GM23338 (cell line): ENCODE data around the gene CCNB2. TPM values are rescaled to one million over a fixed set of nuclear protein-coding genes. Genes with fewer than 3 reads are reported as not detected.
A peak's percentile ranks its signal among the peaks of the same experiment; 100 is the strongest.
"Not testable (repeated sequence)": the region's sequence is repeated elsewhere in the genome, so short reads cannot be mapped to it uniquely, and the experiment has no call there.

Experiments used
- ATAC-seq: fragments of 200-7000 bp; cut with Tn5 transposase; 3 replicates; pipeline ENCODE4 v1.9.1; 2020
- DNase-seq: peaks from one replicate; pipeline ENCODE4 v3.0.0-alpha.2; 2015; ENCODE audit warnings: low spot score
- H2AFZ ChIP-seq: fragments of 200-600 bp; sonication (generic); 2 replicates; pipeline ENCODE4 v1.8.0; 2016; ENCODE audit warnings: antibody characterized with exemption, mild to moderate bottlenecking, moderate library complexity
- H3F3A ChIP-seq: fragments of 200-600 bp; sonication (generic); replicated peaks from 2 replicates; pipeline ENCODE4 v1.8.0; 2017; ENCODE audit warnings: antibody characterized with exemption, mixed run types, low read depth
- H3K27ac ChIP-seq: fragments of 200-600 bp; sonication (generic); 2 replicates; pipeline ENCODE4 v1.6.1; 2016; ENCODE audit warnings: low read depth
- H3K27me3 ChIP-seq: fragments of 200-600 bp; sonication (generic); 2 replicates; pipeline ENCODE4 v1.8.0; 2016; ENCODE audit warnings: mild to moderate bottlenecking, mixed run types, moderate library complexity; ENCODE audit not compliant: insufficient read depth
- H3K36me3 ChIP-seq: fragments of 200-600 bp; sonication (generic); 2 replicates; pipeline ENCODE4 v1.8.0; 2016; ENCODE audit warnings: mild to moderate bottlenecking; ENCODE audit not compliant: insufficient read depth
- H3K4me1 ChIP-seq: fragments of 200-600 bp; sonication (generic); 2 replicates; pipeline ENCODE4 v1.8.0; 2016; ENCODE audit warnings: mild to moderate bottlenecking, moderate library complexity; ENCODE audit not compliant: insufficient read depth
- H3K4me2 ChIP-seq: fragments of 200-600 bp; sonication (generic); 2 replicates; pipeline ENCODE4 v1.7.1; 2017; ENCODE audit warnings: mixed run types
- H3K4me3 ChIP-seq: fragments of 200-600 bp; sonication (generic); 2 replicates; pipeline ENCODE4 v1.6.1; 2016; ENCODE audit warnings: mixed run types
- H3K79me2 ChIP-seq: fragments of 200-600 bp; sonication (generic); replicated peaks from 2 replicates; pipeline ENCODE4 v1.8.0; 2017; ENCODE audit warnings: mild to moderate bottlenecking; ENCODE audit not compliant: insufficient read depth
- H3K9me2 ChIP-seq: fragments of 200-600 bp; sonication (generic); 2 replicates; pipeline ENCODE4 v1.8.0; 2017; ENCODE audit not compliant: insufficient read depth
- H4K20me1 ChIP-seq: fragments of 200-600 bp; sonication (generic); replicated peaks from 2 replicates; pipeline ENCODE4 v1.8.0; 2017; ENCODE audit warnings: mild to moderate bottlenecking; ENCODE audit not compliant: insufficient read depth
- H3K27ac Mint-ChIP-seq: 2 replicates; pipeline ENCODE4 v1.8.0; 2020; ENCODE audit warnings: inconsistent platforms, mild to moderate bottlenecking, moderate library complexity, mixed read lengths
- H3K27me3 Mint-ChIP-seq: 3 replicates; pipeline ENCODE4 v1.8.0; 2022; ENCODE audit warnings: low read depth, mild to moderate bottlenecking, moderate library complexity, mixed read lengths, inconsistent platforms; ENCODE audit not compliant: insufficient read depth, poor library complexity
- H3K36me3 Mint-ChIP-seq: 3 replicates; pipeline ENCODE4 v1.8.0; 2021; ENCODE audit warnings: low read depth, mild to moderate bottlenecking, inconsistent platforms, moderate library complexity, mixed read lengths
- H3K4me1 Mint-ChIP-seq: 3 replicates; pipeline ENCODE4 v1.8.0; 2020; ENCODE audit warnings: mild to moderate bottlenecking, inconsistent platforms, mixed read lengths
- H3K4me3 Mint-ChIP-seq: 3 replicates; pipeline ENCODE4 v1.8.0; 2021; ENCODE audit warnings: moderate library complexity, mild to moderate bottlenecking, inconsistent platforms, mixed read lengths
- H3K9me3 Mint-ChIP-seq: 3 replicates; pipeline ENCODE4 v1.8.0; 2020; ENCODE audit warnings: moderate library complexity, mild to moderate bottlenecking, inconsistent platforms, mixed read lengths
- CREB1 ChIP-seq: fragments of 250-450 bp; sonication (Bioruptor Pico); IDR thresholded peaks from 2 replicates; pipeline ENCODE4 v1.5.0; 2020; ENCODE audit warnings: low read depth, mild to moderate bottlenecking, moderate library complexity
- EZH2 ChIP-seq: fragments of 200-600 bp; sonication (generic); IDR thresholded peaks from one replicate; pipeline ENCODE4 v1.8.0; 2017; ENCODE audit warnings: antibody characterized with exemption, mild to moderate bottlenecking, low read depth; ENCODE audit not compliant: unreplicated experiment
- EZH2phosphoT487 ChIP-seq: fragments of 200-600 bp; sonication (generic); IDR thresholded peaks from one replicate; pipeline ENCODE4 v1.8.1; 2018; ENCODE audit warnings: antibody characterized with exemption; ENCODE audit not compliant: unreplicated experiment
- JUNB ChIP-seq: IDR thresholded peaks from one replicate; pipeline ENCODE4 v1.6.1; 2016; ENCODE audit warnings: antibody characterized with exemption; ENCODE audit not compliant: unreplicated experiment
- NANOG ChIP-seq: IDR thresholded peaks from 2 replicates; pipeline ENCODE4 v1.6.1; 2016; ENCODE audit warnings: antibody characterized with exemption, borderline replicate concordance
- POLR2AphosphoS5 ChIP-seq: IDR thresholded peaks from 2 replicates; pipeline ENCODE4 v1.6.1; 2016; ENCODE audit warnings: antibody characterized with exemption, low read depth
- STAT1 ChIP-seq: IDR thresholded peaks from one replicate; pipeline ENCODE4 v1.6.1; 2016; ENCODE audit warnings: antibody characterized with exemption; ENCODE audit not compliant: unreplicated experiment
- ZNF114 ChIP-seq: fragments of 250-450 bp; sonication (Bioruptor Pico); IDR thresholded peaks from 2 replicates; pipeline ENCODE4 v1.5.0; 2020; ENCODE audit warnings: mild to moderate bottlenecking, moderate library complexity
- ZNF331 ChIP-seq: fragments of 250-450 bp; sonication (Bioruptor Pico); IDR thresholded peaks from 2 replicates; pipeline ENCODE4 v1.5.0; 2020; ENCODE audit warnings: low read depth, mild to moderate bottlenecking, moderate library complexity
- polyA plus RNA-seq: library from polyadenylated mRNA; unstranded; fragments of >200 nt; fragmentation: Nextera tagmentation; extraction: Ambion mirVana; gene quantifications from 2 replicates; pipeline ENCODE4 v1.2.1, GENCODE V29; 2016
- total RNA-seq: library from RNA; depleted of rRNA; stranded (reverse); fragments of >200 nt; shearing (Covaris generic); gene quantifications from 2 replicates; pipeline ENCODE4 v1.2.3, GENCODE V29; 2014
- TF ChIP-seq, protein P1 (sequence below): fragments of 250-450 bp; sonication (Bioruptor Pico); IDR thresholded peaks from 2 replicates; pipeline ENCODE4 v1.5.0; 2020; ENCODE audit warnings: mild to moderate bottlenecking, moderate library complexity
- TF ChIP-seq, protein P2 (sequence below): IDR thresholded peaks from 2 replicates; pipeline ENCODE4 v1.6.1; 2016; ENCODE audit warnings: antibody characterized with exemption
- TF ChIP-seq, protein P3 (sequence below), 2 experiments: fragments of 200-600 bp in 1 of 2; sonication (generic) in 1 of 2; conservative IDR thresholded peaks; 2 replicates each; pipeline versions ENCODE4 v1.5.1 to v1.6.1; 2016 to 2017; ENCODE audit warnings: antibody characterized with exemption in 2 of 2, low read depth in 2 of 2, mild to moderate bottlenecking in 2 of 2, moderate library complexity in 1 of 2

CCNB2 gene
- total and polyA plus RNA-seq, 2 experiments from 2014 or later, result 81.8 to 108 TPM

DNA sequence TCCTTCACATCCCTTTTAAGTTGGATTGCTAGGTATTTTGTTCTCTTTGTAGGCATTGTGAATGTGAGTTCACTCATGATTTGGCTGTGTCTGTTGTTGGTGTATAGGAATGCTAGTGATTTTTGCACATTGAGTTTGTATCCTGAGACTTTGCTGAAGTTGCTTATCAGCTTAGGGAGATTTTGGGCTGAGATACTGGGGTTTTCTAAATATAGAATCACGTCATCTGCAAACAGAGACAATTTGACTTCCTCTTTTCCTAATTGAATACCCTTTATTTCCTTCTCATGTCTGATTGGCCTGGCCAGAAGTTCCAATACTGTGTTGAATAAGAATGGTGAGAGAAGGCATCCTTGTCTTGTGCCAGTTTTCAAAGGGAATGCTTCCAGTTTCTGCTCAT lies 22.3 kb downstream of the CCNB2 start:
- not testable (repeated sequence) for H3K4me1 ChIP-seq, H3K4me3 ChIP-seq, H3K9me2 ChIP-seq, DNase-seq, H3K27me3 Mint-ChIP-seq, H3K27ac ChIP-seq, ATAC-seq, H3K27ac Mint-ChIP-seq, H3K4me2 ChIP-seq, H2AFZ ChIP-seq, H3K4me3 Mint-ChIP-seq, H3K27me3 ChIP-seq, H4K20me1 ChIP-seq, H3K4me1 Mint-ChIP-seq, H3F3A ChIP-seq
- peaks cover 98% of the 10 kb centered on the region for H3K36me3 Mint-ChIP-seq
- Histone ChIP-seq H3K36me3 (peaks cover 32% of the 10 kb centered on the region; the same call in 1 of the 2 replicates), H3K79me2 (peaks cover 54% of the 10 kb centered on the region)
- peaks cover 35% of the 10 kb centered on the region; the same call in 2 of the 3 replicates for H3K9me3 Mint-ChIP-seq

DNA sequence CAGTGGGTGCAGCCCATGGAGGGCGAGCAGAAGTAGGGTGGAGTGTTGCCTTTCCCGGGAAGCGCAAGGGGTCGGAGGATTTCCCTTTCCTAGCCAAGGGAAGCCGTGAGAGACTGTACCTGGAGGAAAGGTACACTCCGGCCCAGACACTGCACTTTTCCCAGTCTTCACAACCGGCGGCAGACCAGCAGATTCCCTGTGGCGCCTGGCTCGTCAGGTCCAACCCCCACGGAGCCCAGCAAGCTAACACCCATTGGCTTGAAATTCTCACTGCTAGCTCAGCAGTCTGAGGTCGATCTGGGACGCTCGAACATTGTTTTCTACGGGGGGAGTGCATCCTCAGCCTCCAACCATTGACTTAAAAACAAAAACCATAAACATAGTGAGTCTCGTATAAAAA lies 26.5 kb downstream of the CCNB2 start:
- Histone ChIP-seq H3K4me2 (no peak overlapping the region), H3K4me1 (no peaks in the 10 kb centered on the region; the same call in 1 of the 2 replicates), H4K20me1 (peaks cover 4% of the 10 kb centered on the region; the same call in 1 of the 2 replicates), H3K27me3 (no peaks in the 10 kb centered on the region), H3F3A (no peaks in the 10 kb centered on the region), H3K4me3 (no peak overlapping the region), H3K9me2 (no peaks in the 10 kb centered on the region), H2AFZ (no peak overlapping the region), H3K79me2 (peaks cover 40% of the 10 kb centered on the region), H3K27ac (no peak overlapping the region), H3K36me3 (peaks cover 16% of the 10 kb centered on the region)
- H3K9me3 Mint-ChIP-seq, result peaks cover 30% of the 10 kb centered on the region; the same call in 2 of the 3 replicates
- H3K36me3 Mint-ChIP-seq, result peaks cover 94% of the 10 kb centered on the region
- peaks cover 4% of the 10 kb centered on the region for H3K27me3 Mint-ChIP-seq
- peaks cover 2% of the 10 kb centered on the region for H3K4me1 Mint-ChIP-seq
- no peak overlapping the region for H3K4me3 Mint-ChIP-seq
- ATAC-seq (peak; percentile 51; the same call in 2 of the 3 replicates), DNase-seq (no peak)
- H3K27ac Mint-ChIP-seq, result no peak overlapping the region
- TF ChIP-seq STAT1 (no peak), ZNF331 (no peak), EZH2 (no peak), JUNB (no peak), EZH2phosphoT487 (no peak), POLR2AphosphoS5 (no peak), NANOG (no peak), ZNF114 (CRISPR knock-in tag) (no peak), CREB1 (CRISPR knock-in tag) (no peak)
- TF ChIP-seq, protein P1, sequence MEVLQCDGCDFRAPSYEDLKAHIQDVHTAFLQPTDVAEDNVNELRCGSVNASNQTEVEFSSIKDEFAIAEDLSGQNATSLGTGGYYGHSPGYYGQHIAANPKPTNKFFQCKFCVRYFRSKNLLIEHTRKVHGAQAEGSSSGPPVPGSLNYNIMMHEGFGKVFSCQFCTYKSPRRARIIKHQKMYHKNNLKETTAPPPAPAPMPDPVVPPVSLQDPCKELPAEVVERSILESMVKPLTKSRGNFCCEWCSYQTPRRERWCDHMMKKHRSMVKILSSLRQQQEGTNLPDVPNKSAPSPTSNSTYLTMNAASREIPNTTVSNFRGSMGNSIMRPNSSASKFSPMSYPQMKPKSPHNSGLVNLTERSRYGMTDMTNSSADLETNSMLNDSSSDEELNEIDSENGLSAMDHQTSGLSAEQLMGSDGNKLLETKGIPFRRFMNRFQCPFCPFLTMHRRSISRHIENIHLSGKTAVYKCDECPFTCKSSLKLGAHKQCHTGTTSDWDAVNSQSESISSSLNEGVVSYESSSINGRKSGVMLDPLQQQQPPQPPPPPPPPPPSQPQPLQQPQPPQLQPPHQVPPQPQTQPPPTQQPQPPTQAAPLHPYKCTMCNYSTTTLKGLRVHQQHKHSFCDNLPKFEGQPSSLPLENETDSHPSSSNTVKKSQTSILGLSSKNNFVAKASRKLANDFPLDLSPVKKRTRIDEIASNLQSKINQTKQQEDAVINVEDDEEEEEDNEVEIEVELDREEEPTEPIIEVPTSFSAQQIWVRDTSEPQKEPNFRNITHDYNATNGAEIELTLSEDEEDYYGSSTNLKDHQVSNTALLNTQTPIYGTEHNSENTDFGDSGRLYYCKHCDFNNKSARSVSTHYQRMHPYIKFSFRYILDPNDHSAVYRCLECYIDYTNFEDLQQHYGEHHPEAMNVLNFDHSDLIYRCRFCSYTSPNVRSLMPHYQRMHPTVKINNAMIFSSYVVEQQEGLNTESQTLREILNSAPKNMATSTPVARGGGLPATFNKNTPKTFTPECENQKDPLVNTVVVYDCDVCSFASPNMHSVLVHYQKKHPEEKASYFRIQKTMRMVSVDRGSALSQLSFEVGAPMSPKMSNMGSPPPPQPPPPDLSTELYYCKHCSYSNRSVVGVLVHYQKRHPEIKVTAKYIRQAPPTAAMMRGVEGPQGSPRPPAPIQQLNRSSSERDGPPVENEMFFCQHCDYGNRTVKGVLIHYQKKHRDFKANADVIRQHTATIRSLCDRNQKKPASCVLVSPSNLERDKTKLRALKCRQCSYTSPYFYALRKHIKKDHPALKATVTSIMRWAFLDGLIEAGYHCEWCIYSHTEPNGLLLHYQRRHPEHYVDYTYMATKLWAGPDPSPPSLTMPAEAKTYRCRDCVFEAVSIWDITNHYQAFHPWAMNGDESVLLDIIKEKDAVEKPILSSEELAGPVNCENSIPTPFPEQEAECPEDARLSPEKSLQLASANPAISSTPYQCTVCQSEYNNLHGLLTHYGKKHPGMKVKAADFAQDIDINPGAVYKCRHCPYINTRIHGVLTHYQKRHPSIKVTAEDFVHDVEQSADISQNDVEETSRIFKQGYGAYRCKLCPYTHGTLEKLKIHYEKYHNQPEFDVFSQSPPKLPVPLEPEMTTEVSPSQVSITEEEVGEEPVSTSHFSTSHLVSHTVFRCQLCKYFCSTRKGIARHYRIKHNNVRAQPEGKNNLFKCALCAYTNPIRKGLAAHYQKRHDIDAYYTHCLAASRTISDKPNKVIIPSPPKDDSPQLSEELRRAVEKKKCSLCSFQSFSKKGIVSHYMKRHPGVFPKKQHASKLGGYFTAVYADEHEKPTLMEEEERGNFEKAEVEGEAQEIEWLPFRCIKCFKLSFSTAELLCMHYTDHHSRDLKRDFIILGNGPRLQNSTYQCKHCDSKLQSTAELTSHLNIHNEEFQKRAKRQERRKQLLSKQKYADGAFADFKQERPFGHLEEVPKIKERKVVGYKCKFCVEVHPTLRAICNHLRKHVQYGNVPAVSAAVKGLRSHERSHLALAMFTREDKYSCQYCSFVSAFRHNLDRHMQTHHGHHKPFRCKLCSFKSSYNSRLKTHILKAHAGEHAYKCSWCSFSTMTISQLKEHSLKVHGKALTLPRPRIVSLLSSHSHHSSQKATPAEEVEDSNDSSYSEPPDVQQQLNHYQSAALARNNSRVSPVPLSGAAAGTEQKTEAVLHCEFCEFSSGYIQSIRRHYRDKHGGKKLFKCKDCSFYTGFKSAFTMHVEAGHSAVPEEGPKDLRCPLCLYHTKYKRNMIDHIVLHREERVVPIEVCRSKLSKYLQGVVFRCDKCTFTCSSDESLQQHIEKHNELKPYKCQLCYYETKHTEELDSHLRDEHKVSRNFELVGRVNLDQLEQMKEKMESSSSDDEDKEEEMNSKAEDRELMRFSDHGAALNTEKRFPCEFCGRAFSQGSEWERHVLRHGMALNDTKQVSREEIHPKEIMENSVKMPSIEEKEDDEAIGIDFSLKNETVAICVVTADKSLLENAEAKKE (CRISPR knock-in tag), result no peak
- TF ChIP-seq, protein P2, sequence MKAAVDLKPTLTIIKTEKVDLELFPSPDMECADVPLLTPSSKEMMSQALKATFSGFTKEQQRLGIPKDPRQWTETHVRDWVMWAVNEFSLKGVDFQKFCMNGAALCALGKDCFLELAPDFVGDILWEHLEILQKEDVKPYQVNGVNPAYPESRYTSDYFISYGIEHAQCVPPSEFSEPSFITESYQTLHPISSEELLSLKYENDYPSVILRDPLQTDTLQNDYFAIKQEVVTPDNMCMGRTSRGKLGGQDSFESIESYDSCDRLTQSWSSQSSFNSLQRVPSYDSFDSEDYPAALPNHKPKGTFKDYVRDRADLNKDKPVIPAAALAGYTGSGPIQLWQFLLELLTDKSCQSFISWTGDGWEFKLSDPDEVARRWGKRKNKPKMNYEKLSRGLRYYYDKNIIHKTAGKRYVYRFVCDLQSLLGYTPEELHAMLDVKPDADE, result no peak
- TF ChIP-seq, protein P3, sequence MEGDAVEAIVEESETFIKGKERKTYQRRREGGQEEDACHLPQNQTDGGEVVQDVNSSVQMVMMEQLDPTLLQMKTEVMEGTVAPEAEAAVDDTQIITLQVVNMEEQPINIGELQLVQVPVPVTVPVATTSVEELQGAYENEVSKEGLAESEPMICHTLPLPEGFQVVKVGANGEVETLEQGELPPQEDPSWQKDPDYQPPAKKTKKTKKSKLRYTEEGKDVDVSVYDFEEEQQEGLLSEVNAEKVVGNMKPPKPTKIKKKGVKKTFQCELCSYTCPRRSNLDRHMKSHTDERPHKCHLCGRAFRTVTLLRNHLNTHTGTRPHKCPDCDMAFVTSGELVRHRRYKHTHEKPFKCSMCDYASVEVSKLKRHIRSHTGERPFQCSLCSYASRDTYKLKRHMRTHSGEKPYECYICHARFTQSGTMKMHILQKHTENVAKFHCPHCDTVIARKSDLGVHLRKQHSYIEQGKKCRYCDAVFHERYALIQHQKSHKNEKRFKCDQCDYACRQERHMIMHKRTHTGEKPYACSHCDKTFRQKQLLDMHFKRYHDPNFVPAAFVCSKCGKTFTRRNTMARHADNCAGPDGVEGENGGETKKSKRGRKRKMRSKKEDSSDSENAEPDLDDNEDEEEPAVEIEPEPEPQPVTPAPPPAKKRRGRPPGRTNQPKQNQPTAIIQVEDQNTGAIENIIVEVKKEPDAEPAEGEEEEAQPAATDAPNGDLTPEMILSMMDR (conservative IDR thresholded peaks at IDR 0.05; ENCODE audit: low read depth in 2 of 2), result no peak
